ENCODE measurements around the gene PRKD2. TPM values are rescaled to one million over a fixed set of nuclear protein-coding genes. Genes with fewer than 3 reads are reported as not detected.

The PRKD2 gene
- total and polyA plus RNA-seq, 10 of the 15 experiments (the other 5 are each of a cell fraction or from before 2014, with no cell fraction given) = 2.3 to 98.8 (median 32.9) TPM

GRCh38 chr19:46687438-46688145, 29.3 kb downstream of the PRKD2 start:
- in situ Hi-C loops (cut with MboI) = no loop called here
- intact Hi-C loops (cut with micrococcal nuclease; ENCODE audit: unreplicated experiment) = no loop called here
- Histone ChIP-seq H3K36me3 (ENCODE audit: control insufficient read depth in 2 of 2, insufficient read depth in 2 of 2, low read length in 1 of 2) (peaks cover 31 to 44% of the 10 kb centered on the region in 2 experiments), H3K79me2 (ENCODE audit: control insufficient read depth, insufficient read depth, low read length) (no peaks in the 10 kb centered on the region), H3K27me3 (replicated peaks in 1 of 2; ENCODE audit: control insufficient read depth in 2 of 2, insufficient read depth in 2 of 2, low read length in 1 of 2) (no peaks in the 10 kb centered on the region), H3K4me2 (ENCODE audit: control insufficient read depth, insufficient read depth) (no peak overlapping the region), H3K4me3 (no peak overlapping the region), H3K4me1 (ENCODE audit: control insufficient read depth, insufficient read depth, low read length) (no peaks in the 10 kb centered on the region), H3K27ac (ENCODE audit: control insufficient read depth, insufficient read depth) (no peak overlapping the region), H3K9me3 (replicated peaks; ENCODE audit: control insufficient read depth, insufficient read depth, low read length) (no peaks in the 10 kb centered on the region), H2AFZ (ENCODE audit: control insufficient read depth, low read depth, low read length) (no peak overlapping the region), H4K20me1 (ENCODE audit: control insufficient read depth, insufficient read depth) (no peaks in the 10 kb centered on the region; the same call in 1 of the 2 replicates), H3K9ac (ENCODE audit: control insufficient read depth, insufficient read depth, low read length) (no peak overlapping the region)
- no TSS peak for BruUV-seq (replicated peaks)
- WGBS (ENCODE audit: insufficient coverage, insufficient replicate concordance, low lambda C conversion rate, missing lambda C conversion rate) = 91% methylated on average over 6 of the region's 6 CpGs
- DNase-seq (ENCODE audit: low read depth, low spot score) = no peak
- FAIRE-seq = no peak
- TF ChIP-seq NBN (IDR thresholded peaks at IDR 0.05) (no peak), TARDBP (IDR thresholded peaks at IDR 0.05; ENCODE audit: borderline replicate concordance) (no peak)
- ChIA-PET POLR2A (interaction anchor here (0.6 kb wide), 1 partner anchor 125 kb away, joined by 11 read pairs; no protein-coding TSS in a partner anchor), SMC1A (ENCODE audit: uncharacterized antibody, unreplicated experiment) (interaction anchor here (0.6 to 1.5 kb wide), 2 partner anchors 26 to 171 kb away, joined by 3 to 4 read pairs; partner anchors contain the start of gene DACT3), RAD21 (ENCODE audit: unreplicated experiment) (no interaction called here), CTCF (interaction anchor here (0.8 to 2.8 kb wide), 4 partner anchors 16 to 79 kb away, joined by 3 to 15 read pairs (median 4); no protein-coding TSS in a partner anchor)
- no peak for ATAC-seq

- no peak overlapping the region for H2AFZ ChIP-seq (ENCODE audit: control insufficient read depth, low read depth, low read length)
- POLR2A ChIA-PET = interaction anchor here (1.0 kb wide), 1 partner anchor 10 kb away, joined by 3 read pairs; no protein-coding TSS in a partner anchor
- H3K4me1 ChIP-seq (ENCODE audit: control insufficient read depth, insufficient read depth, low read length) = no peaks in the 10 kb centered on the region
- no peaks in the 10 kb centered on the region for H3K9me3 ChIP-seq (replicated peaks; ENCODE audit: control insufficient read depth, insufficient read depth, low read length)
- no peak overlapping the region for H3K9ac ChIP-seq (ENCODE audit: control insufficient read depth, insufficient read depth, low read length)
- no peaks in the 10 kb centered on the region; the same call in 1 of the 2 replicates for H4K20me1 ChIP-seq (ENCODE audit: control insufficient read depth, insufficient read depth)
- ATAC-seq (no peak), FAIRE-seq (no peak), DNase-seq (ENCODE audit: low read depth, low spot score) (no peak)
- H3K79me2 ChIP-seq (ENCODE audit: control insufficient read depth, insufficient read depth, low read length) = no peaks in the 10 kb centered on the region
- SMC1A ChIA-PET (ENCODE audit: uncharacterized antibody, unreplicated experiment) = no interaction called here
- H3K27me3 ChIP-seq (replicated peaks in 1 of 2; ENCODE audit: control insufficient read depth in 2 of 2, insufficient read depth in 2 of 2, low read length in 1 of 2) = no peaks in the 10 kb centered on the region
- RAD21 ChIA-PET (ENCODE audit: unreplicated experiment) = interaction anchor here (0.7 kb wide), 1 partner anchor 149 kb away, joined by 4 read pairs; no protein-coding TSS in a partner anchor
- no peak overlapping the region for H3K27ac ChIP-seq (ENCODE audit: control insufficient read depth, insufficient read depth)
- 69% methylated on average over 2 of the region's 3 CpGs for WGBS (ENCODE audit: insufficient coverage, insufficient replicate concordance, low lambda C conversion rate, missing lambda C conversion rate)
- BruUV-seq (replicated peaks) = no TSS peak
- no peak overlapping the region for H3K4me3 ChIP-seq
- in situ Hi-C loops (cut with MboI) (no loop called here), intact Hi-C loops (cut with micrococcal nuclease; ENCODE audit: unreplicated experiment) (no loop called here)
- H3K36me3 ChIP-seq (ENCODE audit: control insufficient read depth in 2 of 2, insufficient read depth in 2 of 2, low read length in 1 of 2) = peaks cover 14 to 28% of the 10 kb centered on the region in 2 experiments
- no peak overlapping the region for H3K4me2 ChIP-seq (ENCODE audit: control insufficient read depth, insufficient read depth)
- CTCF ChIA-PET = interaction anchor here (2.1 kb wide), 1 partner anchor 23 kb away, joined by 5 read pairs; no protein-coding TSS in a partner anchor
- no peak for TF ChIP-seq NFYA (IDR thresholded peaks at IDR 0.05; ENCODE audit: borderline replicate concordance, low read depth, low read length)
- TF ChIP-seq ZNF24 (IDR thresholded peaks at IDR 0.05) = no peak
These were observed 31.7 kb downstream of the PRKD2 start for GRCh38 chr19:46685189-46685588.

Data from GM12878 (cell line).